MCF 10A (cell line): ENCODE measurements around the gene ANO2. TPM values are rescaled to one million over a fixed set of nuclear protein-coding genes. Genes with fewer than 3 reads are reported as not detected.
"Not testable (repeated sequence)": the region's sequence is repeated elsewhere in the genome, so short reads cannot be mapped to it uniquely, and the experiment has no call there.

Experiments used
- BruUV-seq: library from RNA; stranded (reverse); fragments of 400-500 nt; replicated peaks from 2 replicates; lab custom pipeline; 2021; lab: Mats Ljungman, UMichigan
- CTCF ChIA-PET: fragments of 300-600 bp; sonication (Branson Sonifier 250); formaldehyde crosslinking; extraction: SDS; loops from one replicate; lab custom pipeline; 2021; ENCODE audit warnings: antibody characterized with exemption, inconsistent platforms; lab: Yijun Ruan, JAX
- POLR2A ChIA-PET: fragments of 300-600, 350-650 bp; sonication (Branson Sonifier 250); formaldehyde crosslinking; extraction: SDS; loops from one replicate; lab custom pipeline; 2020; ENCODE audit warnings: antibody characterized with exemption, inconsistent platforms; lab: Yijun Ruan, JAX
- DNase-seq: peaks from one replicate; pipeline ENCODE4 v3.0.0-alpha.2; 2018; ENCODE audit not compliant: unreplicated experiment
- H3K27ac Mint-ChIP-seq: one replicate; pipeline ENCODE4 v1.8.0; 2022; ENCODE audit warnings: mild to moderate bottlenecking, low read depth, mixed read lengths; ENCODE audit not compliant: unreplicated experiment
- H3K27me3 Mint-ChIP-seq: one replicate; pipeline ENCODE4 v1.8.0; 2022; ENCODE audit warnings: mixed read lengths; ENCODE audit not compliant: insufficient read depth, unreplicated experiment
- H3K36me3 Mint-ChIP-seq: one replicate; pipeline ENCODE4 v1.8.0; 2022; ENCODE audit warnings: mild to moderate bottlenecking, moderate library complexity, mixed read lengths; ENCODE audit not compliant: insufficient read depth, unreplicated experiment
- H3K4me1 Mint-ChIP-seq: one replicate; pipeline ENCODE4 v1.8.0; 2022; ENCODE audit warnings: mixed read lengths; ENCODE audit not compliant: insufficient read depth, unreplicated experiment
- H3K4me3 Mint-ChIP-seq: one replicate; pipeline ENCODE4 v1.8.0; 2022; ENCODE audit warnings: mild to moderate bottlenecking, moderate library complexity, mixed read lengths; ENCODE audit not compliant: unreplicated experiment
- H3K9me3 Mint-ChIP-seq: one replicate; pipeline ENCODE4 v1.8.0; 2022; ENCODE audit warnings: mixed read lengths; ENCODE audit not compliant: unreplicated experiment
- CTCF ChIP-seq: fragments of 200-600 bp; IDR thresholded peaks from one replicate; pipeline ENCODE4 v1.8.0; 2022; ENCODE audit warnings: antibody characterized with exemption, mild to moderate bottlenecking; ENCODE audit not compliant: unreplicated experiment
- intact Hi-C: fragments of 100-400 bp; cut with micrococcal nuclease; formaldehyde crosslinking; loops from 2 replicates; pipeline ENCODE4 v1.14.1; 2022
- total RNA-seq: library from RNA; stranded (reverse); gene quantifications from 2 replicates; pipeline ENCODE4 v1.2.3, GENCODE V29; 2022

Gene ANO2
- total RNA-seq, 1 experiment from 2014 or later: not detected

DNA sequence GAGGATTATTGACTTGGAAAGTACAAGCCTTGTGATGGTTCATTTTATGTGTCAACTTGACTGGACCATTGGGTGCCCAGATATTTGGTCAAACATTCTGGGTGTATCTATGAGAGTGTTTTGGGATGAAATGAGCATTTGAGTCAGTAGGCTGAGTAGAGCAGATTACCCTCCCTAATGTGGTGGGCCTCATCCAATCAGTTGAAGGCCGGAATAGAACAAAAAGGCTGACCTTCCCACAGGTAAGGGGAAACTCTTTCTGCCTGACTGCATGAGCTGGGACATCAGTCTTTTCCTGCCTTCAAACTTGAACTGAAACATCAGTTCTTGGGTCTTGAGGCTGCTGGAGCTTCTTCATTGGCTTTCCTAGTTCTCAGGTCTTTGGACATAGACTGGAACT is 98.1 kb downstream of the ANO2 start:
- BruUV-seq: no TSS peak
- Mint-ChIP-seq H3K27me3 (no peaks in the 10 kb centered on the region), H3K9me3 (peaks cover 31% of the 10 kb centered on the region), H3K4me3 (no peak overlapping the region), H3K27ac (no peak overlapping the region), H3K36me3 (no peaks in the 10 kb centered on the region), H3K4me1 (no peaks in the 10 kb centered on the region)
- DNase-seq: no peak
- ChIA-PET CTCF (no interaction called here), POLR2A (no interaction called here)
- intact Hi-C loops: no loop called here
- TF ChIP-seq CTCF: no peak

DNA sequence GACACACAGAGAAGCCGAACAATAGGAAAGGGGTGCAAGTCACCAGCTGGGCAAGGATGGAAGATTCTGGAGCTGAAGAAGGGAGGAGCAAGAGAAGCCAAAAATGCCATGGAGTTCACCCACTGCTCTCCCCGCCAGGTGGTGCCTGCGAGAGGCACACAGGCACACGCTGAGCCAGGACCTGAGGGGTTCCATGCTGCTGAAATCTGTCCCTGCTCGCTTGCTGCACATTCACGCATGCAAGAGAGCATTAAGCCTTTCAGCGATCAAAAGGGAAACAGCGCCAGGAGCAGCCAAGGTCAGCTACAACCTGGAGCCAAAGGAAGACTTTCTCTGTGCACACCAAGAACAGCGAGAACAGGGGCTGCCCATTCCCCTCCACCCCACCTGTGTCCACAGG is 104.1 kb downstream of the ANO2 start:
- peaks cover 12% of the 10 kb centered on the region for H3K9me3 Mint-ChIP-seq
- H3K27ac Mint-ChIP-seq: no peak overlapping the region
- TF ChIP-seq CTCF: no peak
- no peak for DNase-seq
- BruUV-seq: no TSS peak
- H3K4me1 Mint-ChIP-seq: no peaks in the 10 kb centered on the region
- no peak overlapping the region for H3K4me3 Mint-ChIP-seq
- intact Hi-C loops: no loop called here
- H3K27me3 Mint-ChIP-seq: no peaks in the 10 kb centered on the region
- POLR2A ChIA-PET: no interaction called here
- CTCF ChIA-PET: no interaction called here
- H3K36me3 Mint-ChIP-seq: no peaks in the 10 kb centered on the region

GRCh38 chr12:5830111-5830510 is 114.9 kb downstream of the ANO2 start:
- BruUV-seq: no TSS peak
- no peak overlapping the region for H3K4me3 Mint-ChIP-seq
- intact Hi-C loops: no loop called here
- POLR2A ChIA-PET: no interaction called here
- CTCF ChIA-PET: interaction anchor here (0.7 kb wide), 1 partner anchor 23 kb away, joined by 4 read pairs; no protein-coding TSS in a partner anchor
- H3K36me3 Mint-ChIP-seq: no peaks in the 10 kb centered on the region
- no peaks in the 10 kb centered on the region for H3K4me1 Mint-ChIP-seq
- no peaks in the 10 kb centered on the region for H3K9me3 Mint-ChIP-seq
- no peaks in the 10 kb centered on the region for H3K27me3 Mint-ChIP-seq
- DNase-seq: no peak
- TF ChIP-seq CTCF: no peak
- H3K27ac Mint-ChIP-seq: no peak overlapping the region

DNA sequence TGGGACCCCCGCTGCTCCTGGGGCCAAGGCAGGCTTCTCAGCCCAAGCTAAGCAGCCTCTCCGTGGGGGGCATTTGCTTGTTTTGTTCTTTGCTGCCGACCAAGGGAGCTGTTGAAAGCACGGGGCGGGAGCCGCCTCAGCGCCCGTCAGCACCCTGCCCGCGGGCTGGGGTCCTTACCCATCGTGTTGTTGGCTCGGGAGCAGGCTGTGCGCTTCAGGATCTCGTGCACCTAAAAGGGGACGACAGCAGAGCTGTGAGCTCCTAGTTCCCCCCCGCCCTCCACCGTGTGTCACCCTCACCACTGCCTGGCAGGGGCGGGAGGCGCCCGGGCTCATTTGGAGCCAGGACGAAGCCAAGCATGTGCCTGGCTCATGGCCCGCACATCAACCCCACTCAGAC is 117.5 kb downstream of the ANO2 start:
- Mint-ChIP-seq H3K27ac (no peak overlapping the region), H3K36me3 (no peaks in the 10 kb centered on the region), H3K4me3 (no peak overlapping the region), H3K27me3 (no peaks in the 10 kb centered on the region), H3K4me1 (no peaks in the 10 kb centered on the region), H3K9me3 (peaks cover 15% of the 10 kb centered on the region)
- no peak for DNase-seq
- POLR2A ChIA-PET: no interaction called here
- TF ChIP-seq CTCF: no peak
- BruUV-seq: no TSS peak
- CTCF ChIA-PET: interaction anchor here (0.6 kb wide), 1 partner anchor 938 kb away, joined by 3 read pairs; no protein-coding TSS in a partner anchor
- intact Hi-C loops: no loop called here

DNA sequence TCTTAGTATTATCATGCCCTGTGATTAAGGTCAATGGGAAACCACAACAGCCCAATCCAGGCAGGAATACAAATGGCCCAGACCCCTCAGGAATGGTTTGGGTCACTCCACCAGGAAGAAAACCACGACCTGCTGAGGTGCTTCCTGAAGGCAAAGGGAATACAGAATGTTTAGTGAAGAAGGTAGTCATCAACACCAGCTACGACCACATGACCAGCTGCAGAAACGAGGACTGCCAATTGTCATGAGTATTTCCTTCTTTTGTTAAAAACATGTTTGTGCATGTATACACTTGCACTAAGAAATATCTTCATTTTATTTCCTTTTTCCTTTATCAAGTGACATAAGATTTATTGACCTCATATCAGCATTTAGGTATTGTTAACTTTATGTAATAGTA is 119.3 kb downstream of the ANO2 start:
- DNase-seq, H3K4me1 Mint-ChIP-seq, BruUV-seq, H3K36me3 Mint-ChIP-seq, POLR2A ChIA-PET, H3K27ac Mint-ChIP-seq, intact Hi-C loops, CTCF ChIA-PET, H3K27me3 Mint-ChIP-seq, H3K4me3 Mint-ChIP-seq: not testable (repeated sequence)
- H3K9me3 Mint-ChIP-seq: peaks cover 24% of the 10 kb centered on the region

DNA sequence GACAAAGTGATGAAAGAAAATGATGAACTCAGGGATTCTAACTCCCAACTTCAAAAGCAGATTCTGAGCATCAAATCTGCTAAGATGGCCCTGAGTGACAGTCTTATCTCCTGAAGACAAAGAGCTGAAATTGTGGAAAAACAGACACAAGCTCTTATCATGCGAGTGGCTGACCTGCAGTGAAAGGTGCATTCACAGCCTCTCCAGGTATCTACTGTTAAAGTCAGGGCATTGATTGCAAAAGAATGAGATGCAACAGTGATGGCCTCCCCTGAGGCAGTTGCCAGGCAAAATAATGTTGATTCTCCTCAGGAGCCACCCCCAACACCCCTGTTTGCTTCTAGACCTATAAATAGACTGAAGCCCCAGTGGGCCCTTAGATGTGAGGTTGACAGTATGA is 126.2 kb downstream of the ANO2 start:
- intact Hi-C loops, BruUV-seq, H3K27ac Mint-ChIP-seq: not testable (repeated sequence)

More for the DNA sequence above, 126.2 kb downstream of the ANO2 start:
- DNase-seq, H3K27me3 Mint-ChIP-seq, H3K4me1 Mint-ChIP-seq, POLR2A ChIA-PET, CTCF ChIA-PET, H3K36me3 Mint-ChIP-seq, H3K4me3 Mint-ChIP-seq: not testable (repeated sequence)
- peaks cover 35% of the 10 kb centered on the region for H3K9me3 Mint-ChIP-seq
